ENCODE measurements around the gene ARVCF.

DNA sequence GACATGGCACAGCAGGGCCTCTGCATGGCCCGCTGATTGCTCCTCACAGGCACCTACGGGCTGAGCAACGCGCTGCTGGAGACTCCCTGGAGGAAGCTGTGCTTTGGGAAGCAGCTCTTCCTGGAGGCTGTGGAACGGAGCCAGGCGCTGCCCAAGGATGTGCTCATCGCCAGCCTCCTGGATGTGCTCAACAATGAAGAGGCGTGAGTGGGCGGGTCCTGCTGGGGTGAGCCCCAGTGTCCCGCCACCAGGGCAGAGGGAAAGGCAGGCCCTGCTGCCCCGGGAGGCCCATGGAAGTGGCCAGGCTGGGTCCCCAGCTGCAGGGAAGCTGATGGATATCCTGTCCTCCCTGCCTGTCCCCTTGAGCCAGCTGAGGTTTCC, 44.8 kb upstream of the ARVCF start:
- TF ChIP-seq, protein P1, sequence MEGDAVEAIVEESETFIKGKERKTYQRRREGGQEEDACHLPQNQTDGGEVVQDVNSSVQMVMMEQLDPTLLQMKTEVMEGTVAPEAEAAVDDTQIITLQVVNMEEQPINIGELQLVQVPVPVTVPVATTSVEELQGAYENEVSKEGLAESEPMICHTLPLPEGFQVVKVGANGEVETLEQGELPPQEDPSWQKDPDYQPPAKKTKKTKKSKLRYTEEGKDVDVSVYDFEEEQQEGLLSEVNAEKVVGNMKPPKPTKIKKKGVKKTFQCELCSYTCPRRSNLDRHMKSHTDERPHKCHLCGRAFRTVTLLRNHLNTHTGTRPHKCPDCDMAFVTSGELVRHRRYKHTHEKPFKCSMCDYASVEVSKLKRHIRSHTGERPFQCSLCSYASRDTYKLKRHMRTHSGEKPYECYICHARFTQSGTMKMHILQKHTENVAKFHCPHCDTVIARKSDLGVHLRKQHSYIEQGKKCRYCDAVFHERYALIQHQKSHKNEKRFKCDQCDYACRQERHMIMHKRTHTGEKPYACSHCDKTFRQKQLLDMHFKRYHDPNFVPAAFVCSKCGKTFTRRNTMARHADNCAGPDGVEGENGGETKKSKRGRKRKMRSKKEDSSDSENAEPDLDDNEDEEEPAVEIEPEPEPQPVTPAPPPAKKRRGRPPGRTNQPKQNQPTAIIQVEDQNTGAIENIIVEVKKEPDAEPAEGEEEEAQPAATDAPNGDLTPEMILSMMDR (IDR thresholded peaks at IDR 0.05; ENCODE audit: low read depth, low read length, poor library complexity, severe bottlenecking) = no peak
- no peak for TF ChIP-seq EZH2phosphoT487 (IDR thresholded peaks at IDR 0.05; ENCODE audit: borderline replicate concordance, low read length)
